ENCODE results near the gene SARM1. TPM values are rescaled to one million over a fixed set of nuclear protein-coding genes. Genes with fewer than 3 reads are reported as not detected.

Gene SARM1
- total and polyA plus RNA-seq, 4 donors, result 9.3 to 24.6 (median 9.8) TPM

- ATAC-seq (ENCODE audit: insufficient read depth, low FRiP score), result peak; percentile 100
Observed at GRCh38 chr17:28357061-28357900, 14.2 kb upstream of the SARM1 start, which contains the start of gene POLDIP2. TSS of gene POLDIP2 (minus strand) at chr17:28357527. CDS start at chr17:28357448, 79 bp downstream.

GRCh38 chr17:28357901-28358197 is 13.6 kb upstream of the SARM1 start:
- DNase-seq, result no peak
- Histone ChIP-seq H3K27ac (ENCODE audit: low read depth in 1 of 2, low read length in 1 of 2) (peak overlapping the region; percentile 77 to 93), H3K27me3 (ENCODE audit: control insufficient read depth in 3 of 3, insufficient read depth in 3 of 3, low read length in 2 of 3) (no peaks in the 10 kb centered on the region), H3K9me3 (ENCODE audit: control insufficient read depth in 4 of 4, insufficient read depth in 3 of 4, low read length in 3 of 4) (no peaks in the 10 kb centered on the region), H3K9ac (ENCODE audit: insufficient read depth in 1 of 2, low read length in 2 of 2) (peak overlapping the region in 1 of 2 donors; percentile 17), H3K4me3 (peak overlapping the region; percentile 100), H3K4me1 (ENCODE audit: control insufficient read depth in 5 of 5, insufficient read depth in 5 of 5, low read length in 5 of 5) (peaks cover 3 to 20% (median 7%) of the 10 kb centered on the region in 5 donors), H3K36me3 (ENCODE audit: control insufficient read depth in 4 of 4, insufficient read depth in 4 of 4, low read length in 4 of 4) (peaks cover 18 to 40% (median 38%) of the 10 kb centered on the region in 4 donors)
- WGBS, 2 donors, result 2 to 6% methylated on average over 4 of the region's 4 CpGs
- TF ChIP-seq CTCF (IDR thresholded peaks at IDR 0.05; ENCODE audit: control extremely low read depth, extremely low read depth), result no peak
- ATAC-seq (ENCODE audit: insufficient read depth, low FRiP score), result no peak

More at GRCh38 chr17:28357061-28357900, 14.2 kb upstream of the SARM1 start, which contains the start of gene POLDIP2:
- peak within 1 kb of the TSS; percentile 97 to 98 for H3K27ac ChIP-seq (ENCODE audit: low read depth in 1 of 2, low read length in 1 of 2)
- H3K9me3 ChIP-seq (ENCODE audit: control insufficient read depth in 4 of 4, insufficient read depth in 3 of 4, low read length in 3 of 4), result no peaks in the 10 kb centered on the region
- 0% methylated on average over 65 to 80 of the region's 80 CpGs for WGBS, 2 donors
- peaks cover 3 to 20% (median 7%) of the 10 kb centered on the region in 5 donors for H3K4me1 ChIP-seq (ENCODE audit: control insufficient read depth in 5 of 5, insufficient read depth in 5 of 5, low read length in 5 of 5)
- H3K9ac ChIP-seq (ENCODE audit: insufficient read depth in 1 of 2, low read length in 2 of 2), result peak within 1 kb of the TSS; percentile 87 to 91
- H3K4me3 ChIP-seq, result peak within 1 kb of the TSS; percentile 100
- H3K36me3 ChIP-seq (ENCODE audit: control insufficient read depth in 4 of 4, insufficient read depth in 4 of 4, low read length in 4 of 4), result peaks cover 21 to 41% (median 39%) of the 10 kb centered on the region in 4 donors
- peak; percentile 96 to 98 (median 96) for DNase-seq
- no peaks in the 10 kb centered on the region for H3K27me3 ChIP-seq (ENCODE audit: control insufficient read depth in 3 of 3, insufficient read depth in 3 of 3, low read length in 2 of 3)
- no peak for TF ChIP-seq CTCF (IDR thresholded peaks at IDR 0.05; ENCODE audit: control extremely low read depth, extremely low read depth)

GRCh38 chr17:28363186-28363585 is 8.3 kb upstream of the SARM1 start:
- 91 to 92% methylated on average over 5 of the region's 5 CpGs for WGBS, 2 donors
- no peak for TF ChIP-seq CTCF (IDR thresholded peaks at IDR 0.05; ENCODE audit: control extremely low read depth, extremely low read depth)
- no peak overlapping the region for H3K27ac ChIP-seq (ENCODE audit: low read depth in 1 of 2, low read length in 1 of 2)
- peaks cover 0 to 4% (median 3%) of the 10 kb centered on the region in 5 donors for H3K4me1 ChIP-seq (ENCODE audit: control insufficient read depth in 5 of 5, insufficient read depth in 5 of 5, low read length in 5 of 5)
- DNase-seq (no peak), ATAC-seq (ENCODE audit: insufficient read depth, low FRiP score) (no peak)
- H3K27me3 ChIP-seq (ENCODE audit: control insufficient read depth in 3 of 3, insufficient read depth in 3 of 3, low read length in 2 of 3), result no peaks in the 10 kb centered on the region
- H3K9ac ChIP-seq (ENCODE audit: insufficient read depth in 1 of 2, low read length in 2 of 2), result no peak overlapping the region
- peaks cover 21 to 42% (median 23%) of the 10 kb centered on the region in 4 donors for H3K36me3 ChIP-seq (ENCODE audit: control insufficient read depth in 4 of 4, insufficient read depth in 4 of 4, low read length in 4 of 4)
- H3K9me3 ChIP-seq (ENCODE audit: control insufficient read depth in 4 of 4, insufficient read depth in 3 of 4, low read length in 3 of 4), result no peaks in the 10 kb centered on the region
- H3K4me3 ChIP-seq, result no peak overlapping the region
